HG03060 (cell line): ENCODE results near the gene FAM204A.
A peak's percentile ranks its signal among the peaks of the same experiment; 100 is the strongest.

Source experiments
- ATAC-seq: cut with Tn5 transposase; IDR thresholded peaks from one replicate; pipeline ENCODE4 v1.9.1; 2021; ENCODE audit warnings: low read depth, moderate number of reproducible peaks; ENCODE audit not compliant: unreplicated experiment

FAM204A gene

GRCh38 chr10:118332948-118333710 lies 9.0 kb downstream of the FAM204A start:
- no peak for ATAC-seq

GRCh38 chr10:118332236-118332635 lies 9.9 kb downstream of the FAM204A start:
- peak; percentile 59 for ATAC-seq

DNA sequence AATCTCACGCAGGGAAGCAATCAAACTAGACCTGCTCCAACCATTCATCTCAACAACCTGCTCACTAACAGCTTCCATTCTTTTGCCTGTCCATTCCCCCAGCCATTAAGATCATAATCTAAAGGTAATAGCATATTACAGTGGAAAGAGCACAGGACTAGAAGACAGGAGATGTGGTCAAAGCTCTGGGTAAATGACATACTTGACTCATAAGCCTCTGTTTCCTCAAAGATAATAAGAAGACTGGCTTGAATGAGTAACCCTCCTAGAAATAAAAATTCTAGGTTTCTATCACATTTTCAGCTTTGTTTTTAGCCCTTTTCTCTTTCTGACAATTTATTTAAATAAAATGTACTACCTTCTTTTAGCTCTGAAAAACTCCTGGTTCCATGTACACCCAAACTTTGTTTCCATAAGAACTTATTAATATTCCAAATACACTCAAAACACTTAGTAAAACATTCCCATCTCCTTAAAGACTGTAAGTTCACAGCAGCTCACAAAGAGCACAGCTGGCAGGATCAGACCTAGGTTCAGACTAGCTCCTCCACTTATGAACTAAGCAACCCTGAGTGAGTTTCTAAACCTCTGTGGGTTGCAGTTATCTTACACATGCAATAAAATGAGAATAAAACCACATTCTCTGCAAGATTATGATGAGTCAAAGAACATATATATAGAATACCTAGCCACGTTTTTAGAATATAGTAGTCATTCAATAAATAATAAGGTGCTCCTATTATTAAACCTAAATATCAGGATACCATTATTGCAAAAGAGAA lies 11.6 kb downstream of the FAM204A start:
- no peak for ATAC-seq

- no peak for ATAC-seq
Measured at GRCh38 chr10:118324140-118324539, 18.0 kb downstream of the FAM204A start.

DNA sequence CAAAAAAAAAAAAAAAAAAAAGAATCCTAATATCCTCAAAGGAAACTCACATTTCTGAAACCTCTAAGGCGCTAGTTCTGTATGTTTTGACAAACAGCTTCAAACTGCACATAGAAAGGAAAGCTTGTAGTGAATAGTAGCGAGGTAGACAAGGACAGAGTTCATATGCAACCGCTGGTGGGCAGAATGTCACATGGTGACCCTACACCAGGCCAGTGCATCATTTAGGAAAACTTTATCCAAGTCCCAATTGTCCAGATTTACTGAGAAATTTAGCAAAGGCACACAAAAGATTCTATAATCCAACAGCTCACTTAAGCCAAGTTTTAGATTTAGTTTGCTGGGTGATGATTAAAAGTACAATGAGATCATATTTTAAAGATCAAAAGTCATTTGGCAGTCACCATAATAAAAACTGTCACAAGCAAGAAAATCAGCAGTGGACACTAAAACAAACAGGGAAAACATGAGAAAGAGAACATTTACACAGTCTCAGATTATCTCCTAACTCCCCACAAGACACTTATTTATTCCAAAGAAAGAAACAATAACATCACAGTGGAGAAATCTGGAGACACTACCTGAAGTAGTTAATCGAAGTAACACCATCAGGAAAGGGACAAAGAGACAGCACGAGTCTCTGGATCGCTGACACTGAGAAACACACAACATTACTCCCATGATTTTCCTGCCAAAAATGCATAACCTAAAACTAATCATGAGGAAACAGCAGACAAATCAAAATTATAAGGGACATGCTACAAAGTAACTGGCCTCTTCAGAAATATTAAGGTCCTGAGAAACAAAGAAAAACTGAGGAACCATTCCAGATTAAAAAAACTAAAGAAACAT lies 20.2 kb downstream of the FAM204A start:
- ATAC-seq: no peak

DNA sequence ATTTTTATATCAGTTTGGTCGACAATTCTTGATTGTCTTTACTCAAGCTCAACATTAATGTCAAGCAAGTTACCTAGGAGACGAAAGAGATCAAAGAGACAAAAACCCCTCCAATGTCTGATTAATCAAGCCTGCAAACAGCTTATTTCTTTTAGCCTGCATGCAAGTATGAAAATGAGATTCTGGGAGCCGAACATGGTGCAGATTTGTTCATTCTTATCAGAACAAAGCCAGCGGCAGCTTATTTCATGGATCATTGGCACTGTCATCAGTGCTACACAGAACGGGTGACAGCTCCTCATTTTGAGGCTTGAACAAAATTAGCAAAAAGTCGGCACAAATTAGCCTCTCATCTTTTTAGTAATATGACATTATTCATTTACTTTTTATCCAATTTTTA lies 26.5 kb downstream of the FAM204A start:
- ATAC-seq: no peak

DNA sequence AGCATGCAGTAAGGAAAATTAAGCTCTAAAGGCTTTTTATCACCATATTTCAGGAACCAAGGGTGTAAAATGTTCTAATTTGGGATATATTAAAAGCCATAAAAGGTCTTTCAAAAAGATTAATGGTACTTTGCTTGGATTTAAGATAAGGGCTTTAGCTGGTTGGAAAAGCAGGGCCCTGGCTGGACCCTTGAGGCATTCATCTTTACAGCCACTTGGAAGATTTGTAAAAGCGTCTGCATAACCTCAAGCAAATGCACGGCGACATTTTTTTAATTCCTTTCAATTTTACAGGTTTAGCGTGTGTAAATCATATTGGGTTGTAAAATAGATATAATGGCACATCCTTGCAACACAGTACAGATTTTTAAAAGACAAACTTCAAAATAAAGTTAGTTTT lies 27.2 kb downstream of the FAM204A start:
- no peak for ATAC-seq

DNA sequence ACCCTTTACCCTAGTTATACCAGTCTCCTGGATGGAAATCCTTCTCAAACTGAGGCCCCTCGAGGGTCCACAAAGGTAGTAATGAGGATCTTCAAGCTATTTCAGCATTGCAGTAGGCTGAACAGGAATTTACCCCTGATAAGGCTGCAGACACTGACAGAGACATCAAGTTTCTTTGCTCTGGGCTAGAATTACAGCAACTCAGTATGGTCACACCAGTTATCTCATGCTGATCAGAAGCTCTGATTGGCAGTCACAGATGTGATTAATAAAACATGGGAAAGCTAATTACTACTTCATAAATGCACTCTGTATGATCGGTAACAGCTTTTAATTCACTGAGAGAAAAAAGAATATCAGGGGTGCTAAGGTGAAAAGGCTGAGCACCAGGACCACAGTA lies 30.6 kb downstream of the FAM204A start:
- ATAC-seq: no peak

GRCh38 chr10:118310822-118311221 lies 31.3 kb downstream of the FAM204A start:
- no peak for ATAC-seq

GRCh38 chr10:118309911-118310310 lies 32.2 kb downstream of the FAM204A start:
- no peak for ATAC-seq

GRCh38 chr10:118308664-118309063 lies 33.5 kb downstream of the FAM204A start:
- ATAC-seq: no peak

GRCh38 chr10:118307859-118308258 lies 34.3 kb downstream of the FAM204A start:
- ATAC-seq: no peak

DNA sequence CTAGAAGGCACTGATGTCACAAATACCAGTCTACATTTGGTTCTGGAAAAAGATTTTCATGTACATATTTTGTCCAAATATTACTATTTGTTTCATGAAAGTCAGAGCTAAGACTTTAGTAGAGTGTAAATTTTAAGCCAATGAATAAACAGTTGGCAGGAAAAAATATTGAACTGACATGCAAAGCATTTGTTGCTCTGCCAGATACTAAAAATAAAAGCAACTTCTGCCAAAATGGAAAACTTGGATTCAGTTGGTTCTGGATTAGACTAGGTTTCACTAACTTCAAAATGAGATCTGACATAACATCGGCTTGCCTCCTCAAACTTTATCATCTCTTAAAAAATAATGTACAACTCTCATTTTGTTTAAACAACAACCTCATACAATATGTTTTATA lies 34.9 kb downstream of the FAM204A start:
- no peak for ATAC-seq

GRCh38 chr10:118305730-118306129 lies 36.4 kb downstream of the FAM204A start:
- ATAC-seq: no peak

DNA sequence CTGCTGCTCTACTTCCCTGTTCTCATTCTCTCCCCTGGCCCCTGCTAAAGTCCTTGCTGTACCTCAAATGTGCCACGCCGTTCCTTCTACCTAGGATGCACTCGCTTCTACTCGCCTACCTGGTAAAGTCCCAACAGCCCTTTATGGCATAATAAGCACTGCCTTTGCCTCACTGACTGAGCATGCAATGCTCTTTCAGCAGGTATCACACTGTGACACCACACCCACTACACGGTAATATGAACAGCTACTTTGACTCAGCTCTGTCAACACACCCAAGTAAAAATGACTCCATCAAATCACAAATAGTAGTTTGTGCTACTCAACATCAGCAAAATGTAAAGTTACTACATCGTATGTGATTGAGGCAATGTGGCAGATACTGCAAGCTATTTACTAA lies 37.6 kb downstream of the FAM204A start:
- ATAC-seq: no peak

DNA sequence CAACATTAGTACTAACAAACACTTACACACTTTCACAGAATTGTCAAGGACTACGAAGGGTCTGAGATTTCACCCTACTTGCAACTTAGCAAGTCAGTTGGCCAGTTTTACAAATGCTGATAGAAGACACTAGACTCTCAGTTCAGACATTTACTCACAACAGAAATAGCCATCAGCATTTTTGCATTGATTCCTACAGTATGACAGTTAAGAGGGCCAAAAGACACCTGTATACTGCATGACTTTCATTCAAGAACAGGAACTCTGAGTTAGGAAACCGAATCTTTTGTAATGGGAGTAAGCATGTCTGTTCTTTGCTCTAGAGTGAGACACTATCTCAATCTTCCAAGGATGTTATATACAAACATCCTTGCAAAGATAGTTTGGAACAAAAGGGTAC lies 40.9 kb downstream of the FAM204A start:
- ATAC-seq: no peak

DNA sequence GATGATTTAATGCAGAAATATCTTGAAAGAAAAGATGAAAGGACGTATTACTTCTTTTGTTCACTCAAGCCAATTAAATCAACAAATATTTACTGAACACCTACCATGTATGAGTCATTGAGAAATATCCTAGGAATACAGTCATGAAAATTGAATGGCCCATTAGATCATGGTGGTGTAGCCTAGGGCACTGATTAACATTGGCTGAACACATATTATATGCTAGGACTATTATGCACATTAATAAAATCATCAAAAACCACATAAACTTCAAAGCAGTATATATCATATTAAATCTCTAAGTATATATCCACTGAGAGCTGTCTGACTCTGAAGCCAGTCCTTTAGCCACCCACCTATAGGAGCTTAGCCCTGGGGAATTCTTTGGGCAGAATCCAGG lies 41.8 kb downstream of the FAM204A start:
- no peak for ATAC-seq

GRCh38 chr10:118298787-118299186 lies 43.3 kb downstream of the FAM204A start:
- ATAC-seq: no peak

GRCh38 chr10:118291122-118291521 lies 51.0 kb downstream of the FAM204A start:
- ATAC-seq: no peak

DNA sequence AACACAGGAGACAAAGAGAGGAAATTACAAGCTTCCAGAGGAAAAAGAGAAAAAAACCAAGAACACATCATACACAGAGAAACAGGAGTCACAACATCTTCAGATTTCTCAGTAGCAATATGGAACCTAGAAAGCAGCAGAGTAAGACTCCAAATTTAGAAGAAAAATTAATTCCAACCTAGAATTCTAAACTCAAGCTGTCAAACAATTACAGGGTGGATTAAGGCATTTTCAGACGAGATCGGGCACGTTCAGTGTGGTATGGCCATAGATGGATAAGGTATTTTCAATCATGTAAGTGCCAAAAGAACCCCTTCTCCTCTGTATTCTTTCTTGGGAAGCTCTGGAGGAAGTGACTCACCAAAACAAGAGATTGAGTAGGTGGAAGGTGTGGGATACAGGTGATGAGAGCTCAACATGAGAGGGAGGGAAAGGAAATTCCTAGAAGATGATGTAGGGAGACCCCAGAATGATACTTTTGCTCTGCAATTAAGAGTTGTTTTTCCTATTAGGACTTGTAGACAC lies 51.6 kb downstream of the FAM204A start:
- ATAC-seq: no peak
